NCI-H2196 treated with DMSO at 0.1 percent for 48 hours (cell line): ENCODE results near the gene ALDH2.
"Not testable (repeated sequence)": the region's sequence is repeated elsewhere in the genome, so short reads cannot be mapped to it uniquely, and the experiment has no call there.

Source experiments
- DNase-seq: peaks from one replicate; lab custom pipeline; 2025; ENCODE audit not compliant: unreplicated experiment; lab: John Stamatoyannopoulos, UW

Gene ALDH2

GRCh38 chr12:111785651-111786050, 18.9 kb downstream of the ALDH2 start:
- no peak for DNase-seq

DNA sequence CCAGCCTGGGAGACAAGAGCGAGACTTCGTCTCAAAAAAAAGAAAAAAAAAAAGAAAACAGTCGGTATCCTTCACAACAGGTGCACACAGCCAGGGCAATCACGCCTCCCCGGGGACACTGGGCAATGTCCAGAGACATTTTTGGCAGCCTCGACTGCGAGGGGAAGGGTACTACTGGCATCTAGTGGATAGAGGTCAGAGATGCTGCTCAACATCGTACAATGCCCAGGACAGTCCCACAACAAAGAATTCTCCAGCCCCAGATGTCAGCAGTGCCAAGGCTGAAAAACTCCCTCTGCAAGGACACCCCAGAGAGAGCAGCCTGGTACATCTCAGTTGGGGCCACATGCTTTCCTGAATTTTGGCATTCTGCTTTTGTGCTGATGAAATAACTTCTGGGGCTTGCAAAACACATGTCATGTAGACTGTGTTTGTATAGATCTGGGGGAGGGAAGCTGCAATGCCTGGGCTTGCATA, 21.5 kb downstream of the ALDH2 start:
- DNase-seq: peak; percentile 33

DNA sequence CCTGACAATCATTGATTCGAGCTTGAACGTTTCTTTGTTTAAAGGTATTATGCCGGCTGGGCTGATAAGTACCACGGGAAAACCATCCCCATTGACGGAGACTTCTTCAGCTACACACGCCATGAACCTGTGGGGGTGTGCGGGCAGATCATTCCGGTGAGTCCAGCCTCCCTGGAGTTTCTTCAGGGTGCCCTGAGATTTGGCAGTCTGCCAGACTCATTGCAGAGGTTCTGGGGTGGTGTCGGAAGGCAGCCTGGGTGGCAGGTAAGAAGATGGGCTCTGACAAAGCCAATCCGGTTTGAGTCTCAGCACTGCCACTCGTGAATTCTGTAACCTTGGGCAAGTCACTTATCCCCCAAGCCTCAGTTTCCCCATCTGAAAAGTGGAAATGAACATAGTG, 23.0 kb downstream of the ALDH2 start:
- DNase-seq: no peak

DNA sequence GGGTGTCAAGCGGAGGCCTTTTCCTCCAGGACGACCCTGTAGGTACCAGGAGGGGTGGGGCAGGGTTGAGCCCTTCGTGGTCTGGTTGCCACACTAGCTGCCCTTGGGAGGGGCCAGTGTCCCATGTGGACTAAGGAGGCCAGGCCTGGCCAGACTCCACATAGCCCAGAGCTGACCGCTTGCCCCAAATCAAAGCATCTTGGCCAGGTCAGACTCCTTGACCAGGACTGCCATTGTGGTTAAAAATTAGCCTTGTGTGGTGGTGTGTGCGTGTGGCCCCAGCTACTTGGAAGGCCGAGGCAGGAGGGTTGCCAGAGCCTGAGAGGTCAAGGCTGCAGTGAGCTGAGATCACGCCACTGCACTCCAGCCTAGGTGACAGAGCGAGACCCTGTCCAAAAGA, 24.8 kb downstream of the ALDH2 start:
- no peak for DNase-seq

- no peak for DNase-seq
Observed at GRCh38 chr12:111792155-111792855, 25.6 kb downstream of the ALDH2 start.

- DNase-seq: no peak
Observed at GRCh38 chr12:111792856-111793235, 26.1 kb downstream of the ALDH2 start.

- no peak for DNase-seq
Observed at GRCh38 chr12:111798182-111798581, 31.4 kb downstream of the ALDH2 start.

- no peak for DNase-seq
Observed at GRCh38 chr12:111799758-111800157, 33.0 kb downstream of the ALDH2 start.

DNA sequence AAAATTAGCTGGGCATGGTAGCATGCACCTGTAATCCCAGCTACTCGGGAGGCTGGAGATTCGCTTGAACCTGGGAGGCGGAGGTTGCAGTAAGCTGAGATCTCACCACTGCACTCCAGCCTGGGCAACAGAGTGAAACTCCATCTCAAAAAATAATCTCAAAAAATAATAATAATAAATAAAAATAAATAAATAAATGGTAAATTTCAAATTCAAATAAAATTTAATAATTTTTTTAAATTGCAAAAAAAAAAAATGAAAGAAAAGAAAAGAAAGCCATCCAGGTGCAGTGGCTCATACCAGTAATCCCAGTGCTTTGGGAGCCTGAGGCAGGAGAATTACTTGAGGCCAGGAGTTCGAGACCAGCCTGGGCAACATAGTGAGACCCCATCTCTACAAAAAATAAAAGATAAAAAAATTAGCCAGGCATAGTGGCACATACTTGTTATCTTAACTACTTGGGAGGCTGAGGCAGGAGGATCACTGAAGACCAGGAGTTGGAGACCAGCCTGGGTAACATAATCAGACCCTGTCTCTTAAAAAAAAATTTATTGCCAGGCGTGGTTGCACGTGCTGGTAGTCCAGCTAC, 36.4 kb downstream of the ALDH2 start:
- no peak for DNase-seq

DNA sequence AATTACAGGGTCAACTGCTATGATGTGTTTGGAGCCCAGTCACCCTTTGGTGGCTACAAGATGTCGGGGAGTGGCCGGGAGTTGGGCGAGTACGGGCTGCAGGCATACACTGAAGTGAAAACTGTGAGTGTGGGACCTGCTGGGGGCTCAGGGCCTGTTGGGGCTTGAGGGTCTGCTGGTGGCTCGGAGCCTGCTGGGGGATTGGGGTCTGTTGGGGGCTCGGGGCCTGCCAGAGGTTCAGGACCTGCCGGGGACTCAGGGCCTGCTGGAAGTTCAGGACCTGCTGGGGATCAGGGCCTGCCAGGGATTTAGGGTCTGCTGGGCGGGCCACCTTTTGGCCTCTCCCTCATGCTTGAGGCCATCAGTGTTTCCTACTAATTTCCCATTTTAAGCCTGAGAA, 37.1 kb downstream of the ALDH2 start:
- no peak for DNase-seq

DNA sequence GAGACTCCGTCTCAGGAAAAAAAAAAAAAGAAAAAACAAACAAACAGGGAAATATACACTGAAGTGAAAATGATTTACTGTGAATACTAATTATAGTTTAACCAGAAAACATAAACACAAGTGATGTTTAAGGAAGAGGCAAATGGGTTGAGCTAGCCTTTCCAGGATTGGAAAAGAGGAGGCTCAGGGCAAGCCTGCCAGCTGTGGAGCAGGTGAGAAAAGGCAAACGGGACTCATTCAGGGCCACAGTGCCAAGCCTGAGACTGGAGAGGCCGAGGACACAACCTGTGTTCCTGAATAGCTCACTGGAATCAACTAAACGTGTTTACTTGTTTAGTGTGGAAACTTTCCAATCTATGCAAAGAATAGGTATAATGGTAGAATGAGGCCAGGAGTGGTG, 39.6 kb downstream of the ALDH2 start:
- DNase-seq: no peak

DNA sequence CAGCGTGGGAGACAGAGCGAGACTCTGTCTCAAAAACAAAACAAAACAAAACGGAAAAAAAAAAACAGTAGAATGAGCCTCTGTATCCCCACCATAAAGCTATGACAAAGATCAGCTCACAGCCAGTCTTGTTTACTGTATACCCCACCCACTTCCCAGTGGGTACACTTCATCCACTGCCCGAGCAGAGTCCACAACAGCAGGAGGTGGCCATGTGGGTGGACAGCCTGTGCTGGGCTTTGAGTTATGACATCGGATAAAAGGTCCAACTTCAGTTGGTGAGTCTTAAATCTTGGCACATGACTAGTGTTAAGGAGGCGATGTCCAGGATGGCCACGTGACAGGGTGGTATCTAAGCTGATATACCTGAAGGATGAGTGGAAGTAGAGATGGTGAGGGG, 40.5 kb downstream of the ALDH2 start:
- no peak for DNase-seq

GRCh38 chr12:111812881-111813741, 46.4 kb downstream of the ALDH2 start:
- peak; percentile 82 for DNase-seq

GRCh38 chr12:111816065-111816615, 49.4 kb downstream of the ALDH2 start:
- no peak for DNase-seq

GRCh38 chr12:111816898-111817297, 50.2 kb downstream of the ALDH2 start:
- DNase-seq: not testable (repeated sequence)

GRCh38 chr12:111818340-111818739, 51.6 kb downstream of the ALDH2 start:
- DNase-seq: no peak

DNA sequence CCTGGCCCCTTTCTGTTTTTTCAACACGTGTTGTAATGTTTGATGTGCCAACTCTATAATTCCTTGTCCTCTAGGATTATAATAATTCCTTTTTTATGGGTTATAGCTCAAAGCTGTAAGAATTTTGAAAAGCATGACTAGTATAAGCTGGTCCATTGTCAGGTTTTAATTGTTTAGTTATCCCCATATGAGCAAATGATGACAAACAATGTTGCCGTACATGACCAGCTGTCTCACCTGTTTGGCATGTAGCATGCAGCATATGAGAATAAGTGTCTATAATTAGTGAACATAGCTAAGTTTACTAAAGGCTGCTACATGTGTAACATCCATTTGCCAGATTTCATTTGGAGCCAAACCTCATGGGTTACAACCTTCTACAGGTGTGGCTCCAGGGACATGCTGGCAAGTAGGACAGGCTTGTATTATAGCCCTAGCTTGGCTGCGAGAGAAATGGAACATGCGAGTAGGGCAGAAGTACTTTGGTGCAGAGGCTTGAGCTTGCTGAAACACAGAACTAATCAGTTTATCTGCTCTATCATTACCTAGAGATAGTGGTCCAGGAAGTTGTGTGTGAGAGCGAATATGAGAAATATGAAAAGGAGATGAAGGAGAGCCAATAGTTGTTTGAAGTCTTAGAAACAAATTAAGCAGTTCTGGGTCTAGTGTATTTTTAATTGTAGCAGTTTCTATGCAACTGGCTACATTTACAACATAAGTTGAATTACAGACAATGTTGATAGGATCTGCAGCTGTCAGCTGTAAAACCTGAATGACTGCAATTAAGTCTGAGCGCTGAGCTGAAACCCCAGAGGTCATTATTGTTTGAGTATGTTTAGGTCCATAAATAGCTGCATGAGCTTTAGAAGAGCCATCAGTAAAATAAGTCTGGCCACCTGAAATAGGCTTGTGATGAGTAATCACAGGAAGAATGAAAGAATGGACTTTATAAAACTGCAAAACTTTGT, 52.7 kb downstream of the ALDH2 start:
- no peak for DNase-seq

DNA sequence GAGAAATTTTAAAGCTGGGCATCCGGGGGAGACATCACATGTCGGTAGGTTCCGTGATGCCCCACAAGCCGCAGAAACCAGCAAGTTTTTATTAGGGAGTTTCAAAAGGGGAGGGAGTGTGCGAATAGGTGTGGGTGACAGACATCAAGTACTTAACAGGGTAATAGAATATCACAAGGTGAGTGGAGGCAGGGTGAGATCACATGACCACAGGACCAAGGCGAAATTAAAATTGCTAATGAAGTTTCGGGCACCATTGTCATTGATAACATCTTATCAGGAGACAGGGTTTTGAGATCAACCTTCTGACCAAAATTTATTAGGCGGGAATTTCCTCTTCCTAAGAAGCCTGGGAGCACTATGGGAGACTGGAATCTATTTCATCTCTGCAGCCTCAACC, 54.1 kb downstream of the ALDH2 start:
- DNase-seq: not testable (repeated sequence)

DNA sequence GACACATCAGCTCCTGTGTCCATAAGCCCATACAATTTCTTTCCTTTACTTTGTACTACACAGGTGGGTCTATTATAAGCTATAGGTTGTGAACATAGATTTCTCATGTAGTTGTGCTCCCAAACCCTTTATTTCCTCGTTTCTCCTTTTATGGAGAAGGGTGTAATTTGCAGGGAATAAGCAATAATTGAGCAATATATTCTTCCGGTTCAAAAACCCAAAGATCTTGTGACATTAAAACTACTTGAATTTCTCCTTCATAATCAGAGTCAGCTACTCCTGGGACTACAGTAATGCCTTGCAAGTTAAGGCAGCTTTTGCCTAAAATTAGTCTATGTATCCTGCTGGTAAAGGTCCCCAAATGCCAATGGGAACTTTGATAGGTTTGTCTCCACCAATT, 56.2 kb downstream of the ALDH2 start:
- DNase-seq: no peak

DNA sequence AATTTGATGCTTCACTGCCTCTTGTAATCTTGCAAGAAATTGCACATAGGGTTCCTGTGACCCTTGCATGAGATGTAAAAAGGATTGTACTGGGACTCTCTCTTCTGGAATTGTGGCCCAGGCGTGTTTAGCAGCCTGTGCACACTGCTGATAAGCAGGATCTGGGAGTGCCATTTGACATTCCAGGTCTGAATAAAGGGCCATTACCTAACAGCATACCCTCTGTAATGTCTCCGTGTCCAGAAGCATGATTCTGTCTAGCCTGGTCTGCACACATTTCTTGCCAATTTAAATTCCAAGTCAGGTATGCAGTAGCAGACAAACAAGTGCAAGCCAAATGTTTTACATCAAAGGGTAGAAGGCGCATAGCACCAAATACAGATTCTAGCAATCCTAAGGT, 57.2 kb downstream of the ALDH2 start:
- DNase-seq: no peak
